GM21576 (cell line): Measurements from ENCODE around the gene LY6G6D.

ENCODE experiments used
- ATAC-seq: cut with Tn5 transposase; IDR thresholded peaks from one replicate; pipeline ENCODE4 v1.9.1; 2021; ENCODE audit warnings: mild to moderate bottlenecking, moderate library complexity; ENCODE audit not compliant: unreplicated experiment

The LY6G6D gene

DNA sequence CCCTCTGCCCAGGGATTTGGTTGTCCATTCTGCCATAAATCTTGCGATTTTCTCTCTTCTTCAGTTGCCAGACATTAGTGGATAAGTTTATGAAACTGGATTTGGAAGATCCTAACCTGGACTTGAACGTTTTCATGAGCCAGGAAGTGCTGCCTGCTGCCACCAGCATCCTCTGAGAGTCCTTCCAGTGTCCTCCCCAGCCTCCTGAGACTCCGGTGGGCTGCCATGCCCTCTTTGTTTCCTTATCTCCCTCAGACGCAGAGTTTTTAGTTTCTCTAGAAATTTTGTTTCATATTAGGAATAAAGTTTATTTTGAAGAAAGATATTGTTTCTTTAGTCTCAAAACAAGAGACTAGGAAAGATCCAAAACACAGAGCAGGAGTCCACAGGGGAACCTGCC lies 47.2 kb downstream of the LY6G6D start, which contains the start of gene SAPCD1:
Gene SAPCD1 (plus strand): TSS at position 301 of the 400 bp plus-strand sequence. CDS start 399 bp downstream, outside the sequence.
- ATAC-seq = no peak

DNA sequence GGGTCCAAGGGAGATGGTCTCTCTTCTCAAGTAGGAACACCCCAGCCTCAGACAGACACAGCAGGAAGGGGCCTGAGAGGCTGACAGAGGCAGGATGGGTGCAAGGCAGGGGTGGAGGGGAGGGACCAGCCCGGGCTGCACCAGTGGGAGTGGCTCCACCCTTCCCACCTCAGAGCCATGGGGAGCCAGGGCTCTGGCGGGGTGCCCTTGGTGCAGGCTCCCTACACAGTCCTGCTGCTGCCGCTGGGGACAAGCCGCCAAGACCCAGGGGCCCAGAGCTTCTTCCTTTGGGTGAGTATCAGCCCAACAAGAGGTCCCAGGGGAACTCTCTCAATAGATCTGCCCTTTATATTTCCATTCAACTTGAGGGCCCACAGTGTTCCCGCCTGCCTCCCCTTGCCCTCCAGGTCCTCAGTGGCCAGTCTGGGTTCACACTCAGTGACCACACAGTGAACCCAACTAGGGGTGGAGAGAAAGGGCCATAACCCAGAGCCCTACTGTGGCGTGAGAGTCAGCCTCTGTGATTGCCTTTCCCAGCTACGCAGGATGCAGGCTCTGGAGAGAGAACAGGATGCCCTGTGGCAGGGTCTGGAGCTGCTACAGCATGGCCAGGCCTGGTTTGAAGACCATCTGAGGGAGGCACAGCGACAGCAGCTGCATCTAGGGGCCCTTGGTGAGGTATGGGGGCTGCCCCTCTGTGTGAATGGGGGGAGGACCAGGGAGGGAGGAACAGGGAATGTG lies 47.9 kb downstream of the LY6G6D start:
- no peak for ATAC-seq

DNA sequence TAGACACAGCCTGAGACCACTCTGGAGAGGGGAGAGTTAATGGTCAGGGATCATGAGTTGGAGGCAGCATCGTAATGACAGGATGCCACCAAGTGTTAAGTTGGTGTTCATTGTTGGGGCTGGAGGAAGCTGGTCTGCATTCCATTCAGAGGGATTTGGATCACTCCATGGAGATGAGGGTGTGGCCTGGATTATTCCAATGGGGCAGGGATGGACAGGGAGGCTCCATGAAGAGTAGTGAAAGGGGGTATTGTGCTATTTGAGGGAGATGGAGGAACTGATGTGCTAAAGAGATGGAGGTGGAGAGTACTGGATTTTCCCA lies 48.4 kb downstream of the LY6G6D start:
- no peak for ATAC-seq

DNA sequence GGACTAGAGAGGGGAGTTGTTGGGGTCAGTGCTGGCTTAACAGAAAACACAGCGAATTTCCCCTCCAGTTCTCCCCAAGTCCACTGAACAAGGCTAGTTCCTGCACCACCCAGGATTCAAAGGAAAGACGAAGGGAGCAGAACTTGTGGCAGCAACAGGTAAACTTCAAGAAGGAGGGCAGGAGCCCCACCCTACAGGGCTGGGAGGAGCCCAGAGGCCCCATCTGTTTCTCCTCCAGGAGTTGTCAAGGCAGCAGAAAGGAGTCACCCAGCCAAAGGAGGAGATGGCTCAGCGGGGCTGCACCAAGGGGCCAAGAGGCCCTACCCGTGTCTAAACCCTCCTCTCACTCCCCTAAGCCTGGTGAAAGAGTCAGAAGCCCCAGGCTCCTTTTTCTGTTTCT lies 49.0 kb downstream of the LY6G6D start:
- no peak for ATAC-seq

DNA sequence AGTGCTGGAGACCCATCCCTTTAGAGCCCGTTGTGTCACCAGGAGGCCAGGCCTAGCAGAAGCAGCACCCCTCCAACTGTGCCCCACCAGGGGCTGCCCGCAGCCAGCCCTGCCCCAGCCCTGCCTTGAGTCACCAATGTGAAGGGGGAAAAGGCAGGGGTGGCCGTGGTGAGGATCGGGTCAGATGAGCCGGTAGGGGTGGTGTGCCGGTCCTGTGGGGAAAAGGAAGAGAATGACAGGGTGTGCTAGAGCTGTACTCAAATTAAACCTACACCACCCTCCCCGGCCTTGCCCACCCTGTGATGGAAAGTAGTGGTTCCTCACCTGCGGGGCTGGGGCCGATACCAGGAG lies 50.4 kb downstream of the LY6G6D start:
- ATAC-seq = no peak

DNA sequence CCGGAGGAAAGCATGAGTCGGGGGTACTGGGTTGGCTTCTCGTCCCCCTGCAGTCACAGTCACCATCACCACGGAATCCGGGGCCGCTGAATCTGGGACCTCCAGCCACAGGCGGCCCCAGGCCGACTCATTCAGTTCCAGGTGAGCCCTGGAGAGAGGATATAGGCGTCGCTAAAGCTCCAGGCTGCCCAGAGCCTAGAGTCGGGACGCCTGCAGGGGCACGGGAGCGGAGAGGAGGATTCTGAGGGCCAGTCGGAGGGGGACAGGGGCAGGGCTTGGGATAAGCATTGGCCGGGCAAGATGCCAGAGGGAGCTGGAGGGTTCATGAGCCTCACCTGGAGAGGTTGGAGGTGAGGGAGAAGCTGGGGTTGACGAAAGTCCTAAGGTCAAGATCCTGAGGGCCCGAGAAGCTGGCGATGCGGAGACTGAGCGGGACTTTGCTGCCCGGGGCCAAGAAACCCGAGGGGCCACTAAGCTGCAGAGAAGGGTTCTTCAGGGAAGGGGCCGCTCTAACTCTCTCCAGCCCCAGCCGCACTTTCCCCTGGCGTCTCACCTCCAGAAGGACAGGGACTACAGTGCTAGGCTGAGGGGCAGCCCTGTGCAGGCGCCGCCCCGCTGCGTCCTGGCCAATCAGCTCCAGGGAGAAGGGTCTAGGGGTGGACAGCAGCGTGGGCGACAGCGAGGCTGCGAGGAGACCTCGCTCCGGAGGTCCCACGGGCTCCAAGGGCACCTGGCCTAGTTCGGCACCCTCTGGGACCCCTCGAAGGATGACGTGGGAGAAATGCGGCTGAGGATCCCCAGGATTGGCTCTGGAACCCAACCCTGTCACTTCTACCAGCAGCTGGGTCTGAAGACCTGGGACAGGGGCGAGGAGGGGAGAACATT lies 51.0 kb downstream of the LY6G6D start:
- no peak for ATAC-seq

DNA sequence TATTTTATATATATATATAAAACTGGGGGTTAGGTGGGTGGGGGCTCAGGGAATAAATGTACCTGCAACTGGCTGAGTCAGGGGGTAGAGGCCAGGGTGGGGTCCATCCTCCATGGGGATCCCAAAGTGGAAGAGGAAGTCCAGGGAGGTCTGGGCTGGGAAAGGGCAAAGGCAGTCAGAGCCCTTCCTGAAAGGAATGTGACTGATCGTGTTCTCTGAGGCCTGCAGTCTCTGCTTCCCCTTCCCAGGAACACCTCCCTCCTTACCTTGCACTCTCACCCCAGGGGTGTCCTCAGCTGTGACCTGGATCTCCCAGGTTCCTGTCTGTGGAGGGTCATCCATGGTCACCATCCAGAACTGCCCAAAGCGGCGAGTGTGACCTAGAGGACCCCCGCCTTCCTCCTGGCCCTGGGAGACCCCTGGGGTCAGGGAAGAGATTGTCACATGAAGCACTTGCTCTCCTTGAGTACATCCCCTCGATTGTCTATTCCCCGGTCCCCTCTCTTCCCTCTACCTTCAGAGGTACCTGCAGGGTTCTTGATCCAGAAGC lies 52.0 kb downstream of the LY6G6D start:
- ATAC-seq = no peak
